SHP77 (cell line): ENCODE measurements around the gene PLAU.
"Not testable (repeated sequence)": the region's sequence is repeated elsewhere in the genome, so short reads cannot be mapped to it uniquely, and the experiment has no call there.

ENCODE experiments used
- DNase-seq, 2 experiments: peaks; one replicate each; lab custom pipeline; 2025; lab: John Stamatoyannopoulos, UW

Gene PLAU

DNA sequence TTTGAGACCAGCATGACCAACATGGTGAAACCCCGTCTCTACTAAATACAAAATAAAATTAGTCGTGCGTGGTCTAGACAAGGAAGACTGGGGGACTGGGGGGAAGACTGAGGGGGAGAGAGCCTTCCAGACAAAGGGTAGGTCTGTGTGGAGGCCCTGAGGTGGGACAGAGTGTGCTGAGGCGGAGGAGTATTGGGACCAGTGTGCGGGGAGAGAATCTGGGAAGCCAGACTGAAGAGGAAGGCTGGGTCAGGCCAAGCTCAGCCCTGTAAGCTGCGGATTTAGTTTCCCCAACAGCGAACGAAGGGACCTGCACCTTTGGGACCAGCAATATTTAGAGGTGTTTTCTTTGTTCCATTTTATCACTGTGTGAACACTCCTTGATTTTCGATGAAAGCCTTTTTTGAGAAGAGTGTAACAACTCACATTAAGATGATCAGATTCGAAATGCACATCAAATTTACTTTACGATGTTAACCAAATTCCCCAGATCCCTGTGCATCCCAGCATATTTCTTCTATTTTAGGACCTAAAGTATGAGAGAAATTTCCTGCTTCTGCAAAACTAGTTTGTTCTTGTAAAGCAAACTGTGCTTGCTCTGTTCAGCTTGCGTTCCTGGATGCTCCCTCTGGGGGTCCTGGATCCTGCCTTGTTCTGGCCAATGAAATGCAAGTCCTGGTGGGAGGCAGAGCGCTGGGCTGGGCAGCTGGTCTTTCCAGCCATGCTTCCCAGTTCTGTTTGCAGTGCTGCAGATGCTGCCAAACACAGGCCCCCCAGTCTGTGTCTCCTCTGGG is 39.4 kb downstream of the PLAU start:
- DNase-seq: no peak

DNA sequence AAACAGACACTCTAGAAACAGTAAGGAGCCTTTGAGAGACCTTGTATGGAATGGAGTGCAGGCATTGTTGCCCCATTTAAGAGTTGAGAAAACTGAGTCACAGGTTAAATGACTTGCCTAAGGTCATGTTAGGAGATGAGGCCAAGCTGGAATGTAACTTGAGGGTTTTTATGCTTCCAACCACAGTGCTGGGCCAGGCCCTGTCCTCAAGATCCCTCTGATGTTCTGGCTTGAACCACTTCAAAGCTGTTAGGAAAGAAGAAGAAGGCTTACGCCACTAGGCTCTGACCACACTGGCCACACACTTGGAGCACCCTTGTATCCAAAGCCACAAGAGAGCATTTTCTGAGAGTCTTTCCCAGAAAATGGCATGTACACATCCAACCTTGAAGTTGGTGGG is 42.7 kb downstream of the PLAU start:
- DNase-seq: no peak

DNA sequence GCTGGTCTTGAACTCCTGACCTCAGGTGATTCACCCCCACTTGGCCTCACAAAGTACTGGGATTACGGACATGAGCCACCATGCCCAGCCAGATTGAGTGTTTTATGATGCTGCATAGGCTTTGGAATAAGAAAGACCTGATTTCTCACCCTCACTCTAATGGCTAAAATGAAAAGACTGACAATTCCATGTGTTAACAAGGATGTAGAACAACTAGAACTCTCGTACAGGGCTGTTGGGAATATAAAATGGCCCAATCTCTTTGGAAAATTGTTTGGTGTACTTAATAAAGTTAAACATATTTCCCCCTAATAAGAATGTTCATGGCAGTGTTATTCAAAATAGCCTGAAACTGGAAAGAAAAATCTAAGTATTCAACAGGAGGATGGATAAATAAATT is 43.8 kb downstream of the PLAU start:
- no peak for DNase-seq

DNA sequence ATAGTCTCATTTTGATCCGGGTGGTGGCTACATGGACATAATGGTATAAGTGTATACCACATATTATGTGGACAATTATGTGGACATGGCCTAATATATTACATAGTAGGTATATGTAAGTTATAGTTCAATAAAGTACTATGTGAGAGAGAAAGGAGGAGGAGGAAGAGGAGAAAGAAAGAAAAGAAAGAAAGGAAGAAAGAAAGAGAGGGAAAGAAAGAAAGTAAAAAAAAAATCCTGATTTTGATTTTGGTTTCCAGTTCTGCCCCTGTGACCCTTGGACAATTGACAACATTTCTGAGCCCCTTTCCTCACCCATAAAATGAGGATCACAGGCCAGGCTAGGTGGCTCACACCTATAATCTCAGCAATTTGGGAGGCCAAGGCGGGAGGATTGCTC is 44.8 kb downstream of the PLAU start:
- no peak for DNase-seq

DNA sequence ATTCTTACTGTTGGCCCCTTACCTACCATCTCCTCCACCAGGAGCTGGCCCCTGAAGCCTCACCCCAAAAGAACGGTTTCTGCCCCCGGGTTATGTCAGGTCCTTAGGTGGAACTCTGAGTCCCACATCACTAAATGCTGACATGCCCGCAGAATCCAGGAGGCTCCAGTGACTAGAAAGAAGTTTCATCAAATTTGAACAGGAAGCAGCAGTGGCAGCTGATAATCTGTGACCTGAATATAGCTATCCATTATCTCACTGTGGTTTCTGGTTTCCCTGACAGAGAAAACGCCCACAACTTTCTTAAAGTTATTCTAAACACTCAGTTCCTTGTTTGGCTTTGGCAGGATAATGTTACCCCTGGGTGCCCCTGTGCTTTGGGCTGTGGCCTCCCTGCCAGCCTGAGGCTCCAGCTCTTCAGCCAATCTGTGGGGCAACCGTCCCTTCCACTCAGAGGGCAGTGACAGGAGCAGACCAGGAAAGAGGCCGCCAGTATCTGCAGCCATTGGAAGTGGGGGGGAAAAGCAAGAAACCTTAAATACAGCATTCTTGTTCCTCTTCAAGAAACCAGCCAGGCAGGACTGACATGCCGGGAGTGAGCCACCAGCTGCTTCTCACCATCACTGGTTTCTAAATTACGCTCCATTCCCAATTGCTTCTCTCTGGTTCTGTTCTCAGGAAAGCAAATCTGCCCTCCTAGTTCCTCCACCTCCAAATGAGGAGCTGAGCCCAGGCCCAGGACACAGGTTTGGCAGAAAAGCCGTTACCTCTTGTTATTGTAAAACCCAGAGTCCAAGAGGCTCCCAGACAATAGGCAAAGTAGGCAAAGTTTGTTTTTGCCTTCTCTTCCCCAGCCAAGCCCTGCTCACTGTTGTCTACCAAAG is 45.8 kb downstream of the PLAU start:
- no peak for DNase-seq

DNA sequence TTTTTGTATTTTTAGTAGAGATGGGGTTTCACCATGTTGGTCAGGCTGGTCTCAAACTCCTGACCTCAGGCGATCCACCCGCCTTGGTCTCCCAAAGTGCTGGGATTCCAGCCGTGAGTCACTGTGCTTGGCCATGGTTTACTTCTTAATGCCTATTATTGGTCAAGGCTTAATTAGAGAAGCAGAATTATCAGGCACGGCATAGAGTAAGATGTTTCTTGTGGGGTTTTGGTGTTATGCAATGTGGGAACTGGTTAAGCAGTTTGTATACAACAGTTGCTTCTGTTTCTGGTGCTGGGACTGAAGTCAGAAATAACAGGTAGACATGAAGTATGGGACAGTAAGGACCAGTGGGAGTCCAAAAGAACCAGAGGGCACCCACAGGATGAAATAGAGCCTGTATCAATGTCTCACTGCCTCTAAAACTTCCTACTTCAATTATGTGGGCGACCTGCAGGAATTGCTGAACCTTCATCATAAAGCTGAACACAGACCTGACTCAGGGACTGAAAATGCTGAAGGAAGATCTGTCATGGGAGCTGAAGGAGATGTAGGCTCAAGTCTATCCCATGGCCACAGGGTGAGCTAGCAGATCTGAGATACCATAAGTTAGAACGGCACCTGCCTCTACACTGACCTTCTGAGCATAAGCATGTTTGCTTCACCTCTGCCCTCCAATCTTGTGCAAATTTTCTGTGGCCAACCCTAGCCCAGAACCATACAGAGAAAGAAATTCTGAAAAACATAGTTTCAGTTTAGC is 48.7 kb downstream of the PLAU start:
- DNase-seq: no peak

DNA sequence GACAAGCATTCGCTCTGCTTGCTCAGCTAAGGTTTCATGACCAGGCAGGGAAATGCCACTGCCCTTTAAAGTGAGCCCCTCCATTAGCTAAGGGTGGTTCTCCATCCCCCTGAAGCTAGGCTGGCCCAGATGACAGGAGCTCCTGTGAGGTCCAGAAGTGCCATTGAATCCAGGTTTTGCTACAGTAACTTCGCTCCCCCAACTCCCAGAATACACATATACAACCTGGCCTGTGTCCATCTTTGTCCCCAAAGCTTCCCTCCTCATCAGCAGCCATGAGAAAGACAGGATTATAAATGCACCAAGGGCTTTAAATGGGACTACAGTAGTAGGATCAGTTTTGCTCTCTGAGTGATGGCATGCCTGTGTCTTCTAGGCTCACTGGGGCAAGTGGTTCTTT is 51.5 kb downstream of the PLAU start:
- DNase-seq: no peak

DNA sequence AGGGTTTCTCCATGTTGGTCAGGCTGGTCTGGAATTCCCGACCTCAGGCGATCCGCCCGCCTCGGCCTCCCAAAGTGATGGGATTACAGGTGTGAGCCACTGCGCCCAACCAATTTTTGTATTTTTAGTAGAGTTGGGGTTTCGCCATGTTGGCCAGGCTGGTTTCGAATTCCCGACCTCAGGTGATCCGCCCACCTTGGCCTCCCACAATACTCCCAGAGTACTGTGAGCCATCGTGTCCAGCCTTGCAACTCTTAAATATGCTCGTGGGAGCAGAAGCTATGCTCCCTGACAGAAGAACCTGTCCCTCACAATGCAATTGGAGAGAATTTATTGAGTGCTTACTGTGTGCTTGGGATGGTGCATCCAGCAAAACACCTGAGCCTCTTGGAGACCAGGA is 52.6 kb downstream of the PLAU start:
- not testable (repeated sequence) for DNase-seq

DNA sequence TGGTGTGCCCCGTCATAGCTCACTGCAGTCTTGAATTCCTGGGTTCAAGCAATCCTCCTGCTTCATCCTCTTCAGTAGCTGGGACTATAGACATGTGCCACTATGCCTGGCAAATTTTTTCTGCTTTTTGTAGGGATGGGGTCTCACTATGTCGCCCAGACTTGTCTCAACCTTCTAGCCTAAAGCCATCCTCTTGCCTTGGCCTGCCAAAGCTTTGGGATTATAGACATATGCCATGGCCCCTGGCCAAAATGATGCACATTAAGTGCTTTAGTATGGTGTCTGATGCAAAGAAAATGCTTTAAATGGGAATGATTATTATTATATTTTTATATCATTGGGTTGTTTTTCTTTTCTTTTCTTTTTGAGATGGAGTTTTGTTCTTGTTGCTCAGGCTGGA is 53.8 kb downstream of the PLAU start:
- DNase-seq: no peak

DNA sequence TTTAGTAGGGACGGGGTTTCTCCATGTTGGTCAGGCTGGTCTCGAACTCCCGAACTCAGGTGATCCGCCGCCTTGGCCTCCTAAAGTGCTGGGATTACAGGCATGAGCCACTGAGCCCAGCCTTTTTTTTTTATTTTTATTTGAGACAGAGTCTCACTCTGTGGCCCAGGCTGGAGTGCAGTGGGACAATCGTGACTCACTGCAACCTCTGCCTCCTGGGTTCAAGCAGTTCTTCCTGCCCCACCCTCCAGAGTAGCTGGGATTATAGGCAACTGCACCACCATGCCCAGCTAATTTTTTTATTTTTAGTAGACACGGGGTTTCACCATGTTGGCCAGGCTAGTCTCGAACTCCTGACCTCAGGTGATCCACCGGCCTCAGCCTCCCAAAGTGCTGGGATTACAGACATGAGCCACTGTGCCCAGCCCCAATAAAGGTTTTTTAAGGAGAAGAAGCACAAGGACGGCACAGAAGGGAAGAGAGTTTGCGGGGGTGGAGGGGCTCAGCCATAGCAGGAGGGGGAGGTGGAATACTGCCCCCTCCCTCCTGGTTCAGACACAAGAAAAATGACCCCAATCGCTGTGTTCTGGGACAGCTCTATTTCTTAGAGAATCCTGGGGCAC is 54.4 kb downstream of the PLAU start:
- DNase-seq: not testable (repeated sequence)

DNA sequence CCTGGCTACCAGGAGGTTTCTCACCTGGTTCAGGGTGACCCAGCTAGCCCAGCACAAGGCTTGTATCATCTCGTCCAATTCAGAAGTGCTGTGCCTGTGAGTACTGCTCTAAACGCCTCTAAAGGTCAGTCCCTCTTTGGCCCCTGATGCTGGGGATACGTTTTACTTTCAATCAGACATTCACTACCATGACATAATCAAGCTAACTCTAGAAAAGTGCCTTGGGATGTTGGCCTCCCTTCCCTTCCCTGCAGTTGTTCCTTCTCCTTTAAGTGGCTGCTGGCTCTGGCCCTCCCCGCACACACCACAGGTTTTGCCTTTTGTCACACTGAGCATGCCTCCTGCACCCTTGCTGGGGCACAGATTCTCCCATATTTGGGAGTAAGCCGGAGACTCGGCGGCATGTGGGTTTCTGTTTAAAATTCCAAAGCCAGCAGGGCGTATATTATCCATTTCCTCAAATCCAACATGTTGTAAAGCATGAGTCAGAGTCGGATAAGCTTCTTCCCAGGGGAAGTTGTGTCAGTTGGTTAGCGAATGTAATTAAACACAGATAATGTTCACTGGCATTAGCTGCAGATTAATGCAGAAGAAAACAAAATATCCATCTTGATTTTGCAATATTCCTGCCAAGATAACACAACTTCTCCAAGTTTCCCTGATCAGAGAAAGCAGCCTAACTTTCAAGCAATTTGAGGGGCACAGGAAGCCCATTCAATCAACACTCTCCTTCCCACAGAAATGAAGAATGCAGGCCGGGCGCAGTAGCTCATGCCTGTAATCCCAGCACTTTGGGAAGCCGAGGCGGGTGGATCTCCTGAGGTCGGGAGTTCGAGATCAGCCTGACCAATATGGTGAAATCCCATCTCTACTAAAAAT is 55.2 kb downstream of the PLAU start:
- no peak for DNase-seq

DNA sequence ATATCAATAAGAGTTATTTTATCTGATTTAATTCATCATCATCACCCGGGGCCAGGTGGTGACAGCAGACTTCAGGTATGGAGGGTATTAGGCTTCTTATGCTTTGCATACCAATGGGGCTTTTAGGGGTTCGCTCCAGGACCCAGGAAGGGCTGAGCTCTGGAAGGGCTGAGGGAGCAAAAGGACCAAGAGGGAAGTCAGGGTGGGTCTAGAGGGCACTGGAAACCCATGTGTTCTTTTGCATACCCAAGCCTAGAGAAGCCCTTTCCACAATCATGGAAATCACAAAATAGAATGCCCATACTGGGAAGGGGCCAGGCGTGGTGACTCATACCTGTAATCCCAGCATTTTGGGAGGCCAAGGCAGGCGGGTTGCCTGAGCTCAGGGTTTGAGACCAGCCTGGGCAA is 56.1 kb downstream of the PLAU start:
- no peak for DNase-seq
